Measurements from ENCODE around the gene BICDL2. TPM values are rescaled to one million over a fixed set of nuclear protein-coding genes. Genes with fewer than 3 reads are reported as not detected.

The BICDL2 gene
- total and polyA plus RNA-seq, 7 experiments from 2014 or later, result 1.0 TPM; not detected in 6

DNA sequence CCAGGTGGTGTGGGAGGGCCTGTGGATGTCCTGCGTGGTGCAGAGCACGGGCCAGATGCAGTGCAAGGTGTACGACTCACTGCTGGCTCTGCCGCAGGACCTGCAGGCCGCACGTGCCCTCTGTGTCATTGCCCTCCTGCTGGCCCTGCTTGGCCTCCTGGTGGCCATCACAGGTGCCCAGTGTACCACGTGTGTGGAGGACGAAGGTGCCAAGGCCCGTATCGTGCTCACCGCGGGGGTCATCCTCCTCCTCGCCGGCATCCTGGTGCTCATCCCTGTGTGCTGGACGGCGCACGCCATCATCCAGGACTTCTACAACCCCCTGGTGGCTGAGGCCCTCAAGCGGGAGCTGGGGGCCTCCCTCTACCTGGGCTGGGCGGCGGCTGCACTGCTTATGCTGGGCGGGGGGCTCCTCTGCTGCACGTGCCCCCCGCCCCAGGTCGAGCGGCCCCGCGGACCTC is 23.2 kb downstream of the BICDL2 start:
- ChIA-PET POLR2A (interaction anchor here (0.9 to 1.3 kb wide), 2 partner anchors 10 to 114 kb away, joined by 3 to 5 read pairs; partner anchors contain the start of genes HCFC1R1 and THOC6), CTCF (no interaction called here)
- peaks cover 3 to 4% of the 10 kb centered on the region in 2 donors for H3K4me1 ChIP-seq (ENCODE audit: control insufficient read depth in 2 of 2, insufficient read depth in 2 of 2, low read length in 2 of 2)
- peaks cover 0 to 19% (median 8%) of the 10 kb centered on the region in 7 donors for H3K4me1 Mint-ChIP-seq
- no peaks in the 10 kb centered on the region for H3K36me3 ChIP-seq (ENCODE audit: control insufficient read depth in 2 of 3, insufficient read depth in 3 of 3, low read length in 3 of 3)
- ATAC-seq (no peak), DNase-seq (no peak)
- H3K4me3 ChIP-seq (ENCODE audit: low read length), result no peak overlapping the region
- intact Hi-C loops (cut with micrococcal nuclease), result no loop called here
- no peaks in the 10 kb centered on the region for H3K36me3 Mint-ChIP-seq
- H3K9me3 ChIP-seq (ENCODE audit: control insufficient read depth in 2 of 3, low read length in 3 of 3), result no peaks in the 10 kb centered on the region
- H3K9me3 Mint-ChIP-seq, result no peaks in the 10 kb centered on the region
- no peak overlapping the region for H3K27ac ChIP-seq (ENCODE audit: low read depth, low read length)
- peaks cover 0 to 32% (median 0%) of the 10 kb centered on the region in 5 donors for H3K27me3 Mint-ChIP-seq
- no peak overlapping the region for H3K27ac Mint-ChIP-seq
- no peak overlapping the region for H3K4me3 Mint-ChIP-seq
- H3K27me3 ChIP-seq (ENCODE audit: control insufficient read depth in 2 of 2, insufficient read depth in 2 of 2, low read length in 2 of 2), result no peaks in the 10 kb centered on the region

DNA sequence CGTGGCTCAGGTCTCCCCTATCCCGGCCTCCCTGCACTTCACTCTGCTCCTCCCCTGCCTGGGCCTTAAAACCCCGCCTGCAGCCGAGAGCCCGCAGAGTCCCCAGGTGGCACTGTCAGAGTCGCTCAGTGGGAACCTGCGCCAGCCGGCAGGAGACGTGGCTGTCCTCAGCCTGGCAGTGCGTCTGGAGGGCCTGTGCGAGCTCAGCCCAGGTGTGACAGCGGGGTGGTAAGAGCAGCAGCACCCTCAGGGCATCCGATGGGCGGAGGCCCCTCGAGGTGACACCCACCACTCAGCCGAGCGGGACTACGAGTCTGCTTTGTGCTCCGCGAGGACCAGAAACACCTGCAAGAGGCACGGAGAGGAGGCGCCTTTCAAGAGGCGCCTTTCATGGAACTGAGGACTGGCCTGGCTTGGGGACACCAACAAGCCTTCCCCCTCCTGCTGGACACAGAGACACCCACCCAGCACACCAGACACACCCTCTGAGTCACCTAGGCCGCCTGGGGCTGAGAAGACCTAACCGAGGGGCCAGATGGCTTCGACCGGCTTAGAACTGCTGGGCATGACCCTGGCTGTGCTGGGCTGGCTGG is 23.8 kb downstream of the BICDL2 start, which contains the start of gene CLDN9:
Gene CLDN9, plus strand, starts transcription at position 96 of the 593 bp plus-strand sequence. Its CDS starts 440 bp downstream, at position 536.
- peak; percentile 42 for ATAC-seq
- no peak within 1 kb of the TSS for H3K27ac Mint-ChIP-seq
- CTCF ChIA-PET, result interaction anchor here (1.1 kb wide), 1 partner anchor 9 kb away, joined by 4 read pairs; no protein-coding TSS in a partner anchor

DNA sequence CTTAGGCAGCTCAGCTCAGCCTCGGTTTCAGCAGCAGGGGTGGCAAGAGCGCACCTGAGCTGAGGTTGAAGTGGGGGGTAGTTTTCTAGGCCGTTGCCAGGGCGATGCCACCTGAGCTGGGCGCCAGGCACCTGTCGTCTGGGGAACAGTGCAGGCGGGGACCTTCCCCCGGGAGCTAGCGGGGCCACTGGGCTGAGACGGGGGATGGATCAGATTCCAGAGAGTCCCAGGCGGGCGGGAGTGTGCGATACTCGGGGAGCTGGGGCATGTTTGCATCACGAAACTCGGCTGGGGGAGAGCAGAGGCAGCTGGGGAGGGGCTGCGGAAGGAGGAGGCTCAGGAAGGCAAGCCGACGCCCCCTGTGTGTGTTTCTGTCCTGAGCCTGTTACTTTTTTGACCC is 24.5 kb downstream of the BICDL2 start:
- no peak for ATAC-seq
- H3K27ac ChIP-seq (ENCODE audit: low read depth, low read length), result no peak overlapping the region
- peaks cover 16% of the 10 kb centered on the region in 2 donors for H3K4me1 ChIP-seq (ENCODE audit: control insufficient read depth in 2 of 2, insufficient read depth in 2 of 2, low read length in 2 of 2)
- CTCF ChIA-PET, result interaction anchor here (1.1 kb wide), 1 partner anchor 8 kb away, joined by 4 read pairs; no protein-coding TSS in a partner anchor
- H3K4me1 Mint-ChIP-seq, result peaks cover 12 to 28% (median 18%) of the 10 kb centered on the region in 7 donors
- no peak for DNase-seq
- POLR2A ChIA-PET, result interaction anchor here (1.0 to 1.7 kb wide), 2 partner anchors 11 to 122 kb away, joined by 4 read pairs; partner anchors contain the start of genes HCFC1R1, THOC6 and ZNF213
- peaks cover 0 to 26% (median 5%) of the 10 kb centered on the region in 5 donors for H3K27me3 Mint-ChIP-seq
- H3K9me3 ChIP-seq (ENCODE audit: control insufficient read depth in 2 of 3, low read length in 3 of 3), result no peaks in the 10 kb centered on the region
- no peak overlapping the region for H3K4me3 ChIP-seq (ENCODE audit: low read length)
- no peak overlapping the region for H3K27ac Mint-ChIP-seq
- no peaks in the 10 kb centered on the region for H3K27me3 ChIP-seq (ENCODE audit: control insufficient read depth in 2 of 2, insufficient read depth in 2 of 2, low read length in 2 of 2)
- no peaks in the 10 kb centered on the region for H3K36me3 ChIP-seq (ENCODE audit: control insufficient read depth in 2 of 3, insufficient read depth in 3 of 3, low read length in 3 of 3)
- intact Hi-C loops (cut with micrococcal nuclease), result no loop called here
- H3K36me3 Mint-ChIP-seq, result no peaks in the 10 kb centered on the region
- H3K4me3 Mint-ChIP-seq, result peak overlapping the region in 3 of 10 donors; percentile 40 to 56 (median 55)
- H3K9me3 Mint-ChIP-seq, result no peaks in the 10 kb centered on the region

More for the DNA sequence above, 23.8 kb downstream of the BICDL2 start, which contains the start of gene CLDN9:
- intact Hi-C loops (cut with micrococcal nuclease), result no loop called here
- H3K9me3 Mint-ChIP-seq, result no peaks in the 10 kb centered on the region
- H3K36me3 ChIP-seq (ENCODE audit: control insufficient read depth in 2 of 3, insufficient read depth in 3 of 3, low read length in 3 of 3), result no peaks in the 10 kb centered on the region
- H3K27me3 Mint-ChIP-seq, result peaks cover 0 to 26% (median 3%) of the 10 kb centered on the region in 5 donors
- H3K27ac ChIP-seq (ENCODE audit: low read depth, low read length), result no peak within 1 kb of the TSS
- no peaks in the 10 kb centered on the region for H3K9me3 ChIP-seq (ENCODE audit: control insufficient read depth in 2 of 3, low read length in 3 of 3)
- no peaks in the 10 kb centered on the region for H3K27me3 ChIP-seq (ENCODE audit: control insufficient read depth in 2 of 2, insufficient read depth in 2 of 2, low read length in 2 of 2)
- H3K4me1 ChIP-seq (ENCODE audit: control insufficient read depth in 2 of 2, insufficient read depth in 2 of 2, low read length in 2 of 2), result peaks cover 9% of the 10 kb centered on the region in 2 donors
- POLR2A ChIA-PET, result interaction anchor here (1.7 kb wide), 1 partner anchor 10 kb away, joined by 4 read pairs; the partner anchor contains the start of genes HCFC1R1 and THOC6
- peaks cover 5 to 23% (median 12%) of the 10 kb centered on the region in 7 donors for H3K4me1 Mint-ChIP-seq
- DNase-seq, result no peak
- H3K4me3 ChIP-seq (ENCODE audit: low read length), result no peak within 1 kb of the TSS
- H3K4me3 Mint-ChIP-seq, result peak within 1 kb of the TSS in 3 of 10 donors; percentile 40 to 56 (median 55)
- no peaks in the 10 kb centered on the region for H3K36me3 Mint-ChIP-seq

DNA sequence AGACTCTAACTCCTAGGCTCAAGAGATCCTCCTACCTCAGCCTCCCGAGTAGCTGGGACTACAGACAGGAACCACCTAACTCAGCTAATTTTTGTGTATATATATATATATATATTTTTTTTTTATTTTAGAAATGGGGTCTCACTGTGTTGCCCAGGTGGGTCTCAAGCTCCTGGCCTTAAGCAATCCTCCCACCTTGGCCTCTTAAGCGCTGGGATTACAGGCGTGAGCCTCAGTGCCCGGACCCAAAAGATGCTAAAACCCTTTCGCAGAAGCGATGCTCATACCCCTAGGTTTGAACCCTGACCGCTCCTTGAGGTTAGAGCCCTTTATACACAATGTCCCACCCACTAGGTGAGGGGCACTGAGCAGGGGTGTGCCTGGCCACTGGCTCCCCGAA is 26.2 kb downstream of the BICDL2 start:
- Mint-ChIP-seq H3K9me3 (no peaks in the 10 kb centered on the region), H3K4me1 (peaks cover 18 to 34% (median 24%) of the 10 kb centered on the region in 7 donors), H3K27ac (no peak overlapping the region), H3K27me3 (peaks cover 0 to 24% (median 5%) of the 10 kb centered on the region in 5 donors), H3K4me3 (no peak overlapping the region), H3K36me3 (peaks cover 0 to 1% (median 0%) of the 10 kb centered on the region in 5 donors)
- H3K36me3 ChIP-seq (ENCODE audit: control insufficient read depth in 2 of 3, insufficient read depth in 3 of 3, low read length in 3 of 3), result no peaks in the 10 kb centered on the region
- no peak overlapping the region for H3K27ac ChIP-seq (ENCODE audit: low read depth, low read length)
- POLR2A ChIA-PET, result interaction anchor here (0.6 to 2.1 kb wide), 4 partner anchors 10 to 301 kb away, joined by 3 to 12 read pairs (median 4); partner anchors contain the start of gene TNFRSF12A
- DNase-seq, result no peak
- H3K27me3 ChIP-seq (ENCODE audit: control insufficient read depth in 2 of 2, insufficient read depth in 2 of 2, low read length in 2 of 2), result no peaks in the 10 kb centered on the region
- intact Hi-C loops (cut with micrococcal nuclease), result no loop called here
- peaks cover 21 to 23% of the 10 kb centered on the region in 2 donors for H3K4me1 ChIP-seq (ENCODE audit: control insufficient read depth in 2 of 2, insufficient read depth in 2 of 2, low read length in 2 of 2)
- ATAC-seq, result no peak
- no peaks in the 10 kb centered on the region for H3K9me3 ChIP-seq (ENCODE audit: control insufficient read depth in 2 of 3, low read length in 3 of 3)
- CTCF ChIA-PET, result interaction anchor here (1.5 kb wide), 1 partner anchor 18 kb away, joined by 3 read pairs; no protein-coding TSS in a partner anchor
- no peak overlapping the region for H3K4me3 ChIP-seq (ENCODE audit: low read length)

DNA sequence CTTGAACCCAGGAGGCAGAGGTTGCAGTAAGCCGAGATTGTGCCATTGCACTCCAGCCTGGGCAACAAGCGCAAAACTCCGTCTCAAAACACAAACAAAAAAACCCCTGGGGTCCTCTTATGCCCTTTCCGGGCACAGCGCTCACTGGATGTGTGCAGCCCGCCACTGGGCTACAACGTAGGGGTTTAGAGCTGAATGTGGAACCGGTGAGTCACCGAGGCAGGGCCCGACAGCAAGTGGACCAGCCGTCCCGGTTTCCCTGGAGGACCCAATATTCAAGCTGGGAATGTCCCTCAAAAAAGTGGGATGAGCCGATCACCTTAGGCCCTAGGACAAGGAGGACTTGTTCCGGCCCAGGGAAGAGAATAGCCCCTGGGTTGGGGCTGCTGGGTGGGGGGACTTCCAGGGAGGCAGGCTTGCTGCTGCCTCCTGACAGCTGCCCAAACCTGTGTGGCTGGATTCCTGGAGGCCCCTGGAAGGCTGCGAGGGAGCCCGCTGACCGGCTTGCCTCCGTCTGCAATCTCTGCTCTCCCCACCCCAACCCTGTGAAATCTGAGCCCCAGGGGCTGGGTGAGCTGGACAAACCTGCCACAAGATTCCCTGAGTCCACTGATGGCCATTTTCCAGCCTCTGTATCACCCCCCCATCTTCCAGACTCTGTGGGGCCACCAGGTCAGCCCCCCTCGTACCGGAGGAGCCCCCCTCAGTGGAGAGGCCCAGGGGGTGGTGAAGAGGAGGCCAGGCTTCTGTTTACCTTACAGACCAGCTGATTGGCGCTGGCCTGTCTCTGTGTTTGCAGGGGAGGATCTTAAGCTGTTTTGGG is 27.0 kb downstream of the BICDL2 start:
- ATAC-seq (no peak), DNase-seq (no peak)
- Histone ChIP-seq H3K27ac (ENCODE audit: low read depth, low read length) (no peak overlapping the region), H3K4me1 (ENCODE audit: control insufficient read depth in 2 of 2, insufficient read depth in 2 of 2, low read length in 2 of 2) (peaks cover 21 to 23% of the 10 kb centered on the region in 2 donors), H3K4me3 (ENCODE audit: low read length) (no peak overlapping the region), H3K36me3 (ENCODE audit: control insufficient read depth in 2 of 3, insufficient read depth in 3 of 3, low read length in 3 of 3) (no peaks in the 10 kb centered on the region), H3K9me3 (ENCODE audit: control insufficient read depth in 2 of 3, low read length in 3 of 3) (no peaks in the 10 kb centered on the region), H3K27me3 (ENCODE audit: control insufficient read depth in 2 of 2, insufficient read depth in 2 of 2, low read length in 2 of 2) (no peaks in the 10 kb centered on the region)
- Mint-ChIP-seq H3K27ac (no peak overlapping the region), H3K4me3 (no peak overlapping the region), H3K36me3 (peaks cover 0 to 1% (median 0%) of the 10 kb centered on the region in 5 donors), H3K9me3 (no peaks in the 10 kb centered on the region), H3K27me3 (peaks cover 0 to 24% (median 5%) of the 10 kb centered on the region in 5 donors), H3K4me1 (peaks cover 18 to 34% (median 24%) of the 10 kb centered on the region in 7 donors)
- CTCF ChIA-PET, result interaction anchor here (1.5 kb wide), 1 partner anchor 19 kb away, joined by 3 read pairs; no protein-coding TSS in a partner anchor
- POLR2A ChIA-PET, result interaction anchor here (0.6 to 2.1 kb wide), 4 partner anchors 11 to 301 kb away, joined by 3 to 12 read pairs (median 4); partner anchors contain the start of gene TNFRSF12A
- intact Hi-C loops (cut with micrococcal nuclease), result no loop called here

DNA sequence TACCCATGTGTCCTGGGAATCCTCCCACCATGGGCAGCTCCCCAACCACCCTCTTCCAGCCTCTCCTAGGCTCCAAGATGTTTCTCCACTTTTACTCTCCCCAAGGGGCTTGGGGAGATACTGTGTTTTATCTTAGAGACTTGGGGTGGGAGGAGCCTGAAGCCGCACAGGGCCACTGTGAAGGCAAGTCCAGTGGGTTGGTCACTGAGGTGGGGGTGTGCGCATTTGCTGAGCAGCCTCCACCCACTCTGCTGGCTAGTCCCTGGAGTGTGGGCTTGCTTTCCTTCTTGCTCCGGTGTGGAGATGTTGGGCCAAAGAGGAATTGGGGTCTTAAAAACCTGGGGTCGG is 28.1 kb downstream of the BICDL2 start:
- H3K4me1 Mint-ChIP-seq, result peaks cover 18 to 35% (median 28%) of the 10 kb centered on the region in 7 donors
- ATAC-seq (no peak), DNase-seq (no peak)
- no peak overlapping the region for H3K27ac Mint-ChIP-seq
- no peaks in the 10 kb centered on the region for H3K9me3 Mint-ChIP-seq
- peaks cover 0 to 1% (median 0%) of the 10 kb centered on the region in 5 donors for H3K36me3 Mint-ChIP-seq
- intact Hi-C loops (cut with micrococcal nuclease), result no loop called here
- Histone ChIP-seq H3K27me3 (ENCODE audit: control insufficient read depth in 2 of 2, insufficient read depth in 2 of 2, low read length in 2 of 2) (no peaks in the 10 kb centered on the region), H3K27ac (ENCODE audit: low read depth, low read length) (no peak overlapping the region), H3K36me3 (ENCODE audit: control insufficient read depth in 2 of 3, insufficient read depth in 3 of 3, low read length in 3 of 3) (no peaks in the 10 kb centered on the region), H3K9me3 (ENCODE audit: control insufficient read depth in 2 of 3, low read length in 3 of 3) (no peaks in the 10 kb centered on the region), H3K4me3 (ENCODE audit: low read length) (no peak overlapping the region), H3K4me1 (ENCODE audit: control insufficient read depth in 2 of 2, insufficient read depth in 2 of 2, low read length in 2 of 2) (peaks cover 21 to 23% of the 10 kb centered on the region in 2 donors)
- ChIA-PET POLR2A (interaction anchor here (0.7 to 3.2 kb wide), 8 partner anchors 11 to 527 kb away, joined by 3 to 12 read pairs (median 6); partner anchors contain the start of genes HCFC1R1, THOC6 and TNFRSF12A), CTCF (interaction anchor here (1.0 to 2.0 kb wide), 2 partner anchors 19 to 25 kb away, joined by 3 to 8 read pairs; no protein-coding TSS in a partner anchor)
- H3K27me3 Mint-ChIP-seq, result peaks cover 0 to 18% (median 5%) of the 10 kb centered on the region in 5 donors
- H3K4me3 Mint-ChIP-seq, result peak overlapping the region in 7 of 10 donors; percentile 68 to 83 (median 73)
